Ureter (tissue), 1 donor: ENCODE data around the gene RBM18. TPM values are rescaled to one million over a fixed set of nuclear protein-coding genes. Genes with fewer than 3 reads are reported as not detected.
A peak's percentile ranks its signal among the peaks of the same experiment; 100 is the strongest.

Source experiments
- DNase-seq: peaks from one replicate; pipeline ENCODE4 v3.0.0-alpha.2; 2020; ENCODE audit warnings: low spot score
- total RNA-seq: library from RNA; stranded (reverse); gene quantifications from one replicate; pipeline ENCODE4 v1.2.4, GENCODE V29; 2023
- donor health status: DM: yes; HTN: yes; CAD: no.

The RBM18 gene
- total RNA-seq, 1 donor from 2014 or later: 25.0 TPM

- DNase-seq: no peak
These were observed 60.1 kb downstream of the RBM18 start for GRCh38 chr9:122204491-122204890.

GRCh38 chr9:122204055-122204454, 60.6 kb downstream of the RBM18 start:
- DNase-seq: no peak

GRCh38 chr9:122202111-122202510, 62.5 kb downstream of the RBM18 start:
- no peak for DNase-seq

GRCh38 chr9:122201641-122202040, 63.0 kb downstream of the RBM18 start:
- DNase-seq: no peak

GRCh38 chr9:122200960-122201595, 63.6 kb downstream of the RBM18 start:
- no peak for DNase-seq

GRCh38 chr9:122197882-122198281, 66.8 kb downstream of the RBM18 start:
- no peak for DNase-seq

- DNase-seq: no peak
These were observed 67.2 kb downstream of the RBM18 start for GRCh38 chr9:122197426-122197825.

GRCh38 chr9:122195875-122196274, 68.8 kb downstream of the RBM18 start:
- no peak for DNase-seq

GRCh38 chr9:122193651-122194050, 71.0 kb downstream of the RBM18 start:
- DNase-seq: no peak

- DNase-seq: no peak
These were observed 71.6 kb downstream of the RBM18 start for GRCh38 chr9:122192914-122193525.

- no peak for DNase-seq
These were observed 72.3 kb downstream of the RBM18 start for GRCh38 chr9:122192261-122192875.

GRCh38 chr9:122191584-122191983, 73.1 kb downstream of the RBM18 start:
- peak; percentile 59 for DNase-seq

- peak; percentile 63 for DNase-seq
These were observed 73.9 kb downstream of the RBM18 start for GRCh38 chr9:122190597-122191381.

GRCh38 chr9:122188369-122188768, 76.3 kb downstream of the RBM18 start:
- DNase-seq: no peak

Other genes starting within 250 kb of the RBM18 start
- 10.9 TPM for gene TTLL11, start 171.5 kb downstream of the RBM18 start, total RNA-seq
- gene NDUFA8, start 105.1 kb downstream of the RBM18 start, total RNA-seq: 38.1 TPM
- 1.4 TPM for gene MORN5, start 104.9 kb downstream of the RBM18 start, total RNA-seq
- gene LHX6, start 35.9 kb downstream of the RBM18 start, total RNA-seq: 5.7 TPM
- 61.5 TPM for gene MRRF, start within 50 bp of the RBM18 start, total RNA-seq
- gene PTGS1, start 106.2 kb upstream of the RBM18 start, total RNA-seq: 12.5 TPM
- gene OR1J1, start 213.1 kb upstream of the RBM18 start, total RNA-seq: not detected
- 0.42 TPM for gene OR1J2, start 246.0 kb upstream of the RBM18 start, total RNA-seq